NCI-H187 (cell line): Measurements from ENCODE around the gene KIAA0232.

ENCODE experiments used
- DNase-seq, 2 experiments: peaks; one replicate each; lab custom pipeline; 2025; lab: John Stamatoyannopoulos, UW

The KIAA0232 gene

DNA sequence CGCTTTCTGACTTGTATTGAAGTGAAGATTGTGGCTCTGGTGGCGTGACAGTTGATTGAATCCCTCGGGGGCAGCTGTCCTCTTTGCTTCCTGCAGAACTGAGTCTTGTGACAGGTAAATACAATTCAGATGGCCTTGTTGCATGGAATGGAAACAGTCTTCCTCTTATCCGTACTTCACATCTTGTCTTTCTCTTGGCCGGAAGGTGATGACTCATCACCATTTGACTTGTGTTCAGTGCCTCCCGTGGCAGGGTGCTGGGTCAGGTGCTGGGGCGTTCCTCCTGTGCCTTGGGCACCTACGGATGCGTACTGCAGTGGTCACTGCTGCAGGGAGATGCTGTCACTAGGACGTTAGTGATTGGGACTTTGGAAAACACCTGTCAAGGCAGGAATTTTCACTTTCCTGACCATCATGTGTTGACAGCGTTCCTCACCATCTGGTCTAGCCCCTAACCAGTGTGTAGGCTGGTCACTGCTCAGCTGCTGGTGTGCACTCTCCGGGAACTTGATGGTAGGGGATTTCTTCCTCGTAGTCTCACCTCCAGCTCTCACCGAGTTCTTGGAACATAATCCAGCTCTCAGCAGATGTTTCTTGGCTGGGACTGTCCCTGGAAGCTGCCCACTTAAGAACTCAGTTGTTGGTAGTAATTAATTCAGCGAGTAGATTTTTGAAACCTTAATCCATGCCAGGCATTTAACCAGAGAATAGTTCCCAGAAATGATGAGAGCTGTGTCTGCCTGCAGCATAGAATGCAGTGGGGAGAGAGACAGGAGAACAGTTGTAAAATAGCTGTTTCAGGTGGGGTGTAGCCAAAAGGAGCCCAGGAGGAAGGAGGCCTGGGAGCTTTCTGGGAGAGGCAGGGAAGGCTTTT, 134.3 kb downstream of the KIAA0232 start:
- no peak for DNase-seq

DNA sequence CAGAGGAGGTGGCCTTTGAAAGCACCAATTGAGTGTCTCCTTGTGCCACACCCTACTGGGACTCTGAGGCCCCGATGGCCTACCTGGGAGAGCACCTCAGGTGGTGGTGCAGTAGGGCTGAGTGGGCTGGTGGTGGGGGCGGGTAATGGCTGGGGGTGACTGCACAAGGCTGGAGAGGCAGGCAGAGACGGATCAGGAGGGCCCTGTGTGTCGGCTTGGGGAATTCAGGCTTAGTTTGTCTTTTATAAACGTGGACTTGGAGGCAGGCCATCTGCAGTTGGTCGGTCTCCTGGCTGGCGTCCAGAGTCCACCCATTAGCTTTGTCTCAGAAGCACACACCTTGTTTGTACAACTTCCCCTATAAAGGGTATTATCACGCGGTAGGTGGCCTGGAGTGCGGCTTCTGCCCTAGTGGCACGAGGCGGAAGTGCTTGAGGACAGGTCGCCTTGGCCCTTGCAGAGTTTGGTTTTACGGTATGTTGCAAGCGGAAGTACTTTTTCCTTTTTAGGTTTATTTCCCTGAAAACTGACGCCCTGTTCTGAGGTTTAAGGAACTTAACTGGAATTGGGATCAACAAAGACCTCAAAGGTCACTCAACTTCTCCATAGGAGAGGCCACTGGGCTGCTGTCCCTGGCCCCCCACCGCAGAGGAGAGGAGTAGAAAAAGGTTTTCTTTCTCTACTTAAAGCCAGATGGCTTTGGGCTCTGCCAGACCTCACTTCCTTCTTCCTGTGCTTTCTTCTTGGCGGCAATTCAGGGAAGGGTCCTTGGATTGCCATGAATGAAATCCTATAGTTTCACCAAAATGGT, 135.1 kb downstream of the KIAA0232 start:
- peak; percentile 59 to 81 for DNase-seq

- DNase-seq: no peak
Measured at GRCh38 chr4:6918338-6918737, 135.8 kb downstream of the KIAA0232 start.

- no peak for DNase-seq
Measured at GRCh38 chr4:6920171-6920570, 137.6 kb downstream of the KIAA0232 start.

- no peak for DNase-seq
Measured at GRCh38 chr4:6923507-6923906, 141.0 kb downstream of the KIAA0232 start.

- DNase-seq: no peak
Measured at GRCh38 chr4:6924361-6924779, 141.8 kb downstream of the KIAA0232 start.

GRCh38 chr4:6925357-6925836, 142.9 kb downstream of the KIAA0232 start:
- no peak for DNase-seq

DNA sequence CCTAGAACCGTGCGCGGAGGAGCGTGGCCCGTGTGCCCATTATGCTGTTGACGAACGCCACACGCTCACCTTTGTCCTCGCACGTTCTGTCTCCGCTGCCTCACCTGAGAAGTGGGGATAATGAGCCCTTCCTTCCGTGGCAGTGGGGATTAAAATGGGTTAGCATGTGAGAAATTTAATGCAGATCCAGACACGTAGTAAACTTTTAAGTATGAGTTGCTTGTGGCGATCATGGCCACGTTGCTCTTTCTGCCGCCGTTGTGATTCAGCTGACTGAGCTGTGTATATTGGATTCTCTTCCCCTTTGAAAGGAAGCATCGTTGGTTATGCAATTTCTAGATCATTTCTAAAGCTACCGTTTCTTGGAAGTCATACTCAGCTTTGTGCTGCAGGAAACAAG, 143.6 kb downstream of the KIAA0232 start:
- no peak for DNase-seq

- DNase-seq: no peak
Measured at GRCh38 chr4:6926681-6927478, 144.4 kb downstream of the KIAA0232 start.

DNA sequence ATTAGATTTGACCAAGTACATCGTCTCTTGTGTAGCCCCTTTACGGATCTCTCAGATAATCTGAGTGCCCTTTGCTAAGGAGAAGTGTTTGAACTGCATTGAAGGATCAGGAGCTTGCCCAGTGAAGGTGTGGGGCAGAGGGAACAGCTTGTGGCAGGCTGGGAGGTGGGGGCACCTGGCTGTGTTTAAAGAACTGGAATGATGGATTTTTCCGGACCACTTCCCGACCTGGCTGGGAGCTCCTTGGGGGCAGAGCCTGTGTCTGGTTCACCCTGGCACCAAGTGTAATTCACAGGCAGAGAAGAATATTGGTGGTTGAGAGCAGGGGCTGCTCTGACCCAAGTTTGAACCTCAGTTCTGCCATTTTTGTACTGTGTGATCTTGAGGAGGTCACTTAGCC, 145.6 kb downstream of the KIAA0232 start:
- DNase-seq: no peak

DNA sequence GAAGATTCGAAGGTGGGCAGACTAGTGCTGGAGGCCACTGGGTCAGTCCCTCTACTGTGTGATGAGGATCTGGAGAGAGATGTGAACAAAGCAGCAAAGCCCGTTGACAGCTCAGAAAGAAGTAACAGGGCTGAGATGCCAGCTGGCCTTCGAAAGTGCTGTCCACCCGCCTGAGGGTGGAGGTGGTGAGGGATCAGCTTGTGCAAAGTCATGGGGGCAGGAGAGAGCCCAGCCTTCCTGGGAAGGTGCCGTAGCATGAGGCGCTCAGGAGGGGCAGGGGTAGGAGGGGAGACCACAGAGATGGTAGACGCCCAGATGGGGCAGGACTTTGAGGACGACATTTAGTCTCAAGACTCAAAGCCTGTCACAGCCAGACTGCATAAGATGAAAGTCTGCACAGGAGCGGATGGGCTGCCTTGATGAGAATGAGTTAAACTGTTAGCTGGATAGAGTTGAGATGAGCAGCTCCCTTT, 146.8 kb downstream of the KIAA0232 start:
- no peak for DNase-seq

- no peak for DNase-seq
Measured at GRCh38 chr4:6929812-6930464, 147.4 kb downstream of the KIAA0232 start.

DNA sequence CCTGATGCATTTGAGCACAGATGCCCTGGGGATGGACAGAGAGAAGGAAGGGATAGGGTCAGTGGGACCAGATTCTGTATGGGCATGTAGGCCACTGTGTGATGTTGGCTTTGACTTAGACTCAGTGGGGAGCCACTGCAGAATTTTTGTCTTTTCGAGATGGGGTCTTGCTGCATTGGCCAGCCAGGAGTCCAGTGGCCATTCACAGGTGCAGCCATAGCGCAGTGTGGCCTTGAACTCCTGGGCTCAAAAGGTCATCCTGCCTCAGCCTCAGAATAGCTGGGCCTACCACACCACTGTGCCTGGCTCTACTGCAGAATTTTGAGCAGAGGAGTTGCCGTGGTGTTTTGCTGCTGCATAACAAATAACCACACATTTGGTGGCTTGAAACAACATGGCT, 149.9 kb downstream of the KIAA0232 start:
- no peak for DNase-seq

GRCh38 chr4:6932918-6933317, 150.4 kb downstream of the KIAA0232 start:
- DNase-seq: no peak
